NAMALWA (cell line): ENCODE data around the gene UTP14A.
"Not testable (repeated sequence)": the region's sequence is repeated elsewhere in the genome, so short reads cannot be mapped to it uniquely, and the experiment has no call there.

Experiments
- DNase-seq: peaks from one replicate; pipeline ENCODE4 v3.0.0-alpha.2; 2015; ENCODE audit warnings: low spot score

Gene UTP14A

DNA sequence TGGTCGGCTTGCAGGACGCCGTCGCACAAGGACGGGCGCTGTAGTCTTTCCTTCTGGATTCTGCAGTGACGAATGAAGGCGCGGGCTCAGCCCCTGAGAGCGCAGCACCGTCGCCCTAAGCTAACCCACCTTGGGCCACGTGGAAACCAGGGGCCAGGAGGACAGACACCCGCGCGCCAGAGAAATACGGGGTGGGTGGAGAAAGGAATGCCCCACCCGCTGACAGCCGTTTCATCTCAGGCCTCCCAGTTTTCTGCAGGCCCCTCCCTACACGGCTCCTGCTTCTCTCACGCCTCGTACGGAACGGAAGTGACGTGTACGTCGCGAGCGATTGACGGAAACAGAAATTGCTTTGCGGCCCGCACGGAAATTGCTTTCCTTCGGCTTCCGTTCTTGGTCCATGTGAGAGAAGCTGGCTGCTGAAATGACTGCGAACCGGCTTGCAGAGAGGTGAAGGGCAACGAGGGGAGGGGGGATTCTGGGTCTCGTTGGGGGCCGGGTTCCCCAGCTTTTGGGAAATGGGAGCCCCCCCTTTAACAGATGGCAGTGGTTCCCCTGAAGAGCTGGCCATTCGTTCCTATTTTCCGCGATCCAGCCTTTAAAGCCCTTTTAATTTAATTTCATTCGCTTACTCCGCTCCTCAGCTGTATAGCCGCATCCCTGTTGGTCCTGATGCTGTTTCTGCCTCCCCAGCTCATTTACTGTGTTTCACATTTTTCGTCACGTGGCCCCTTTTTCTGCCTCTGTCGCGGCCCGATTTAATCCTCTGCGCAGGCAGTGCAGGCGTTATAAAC is at the start of gene UTP14A:
TSS of gene UTP14A (plus strand) at position 378 of the 794 bp plus-strand sequence. CDS start at position 425, 47 bp downstream.
- DNase-seq = peak; percentile 95

- DNase-seq = not testable (repeated sequence)
These were observed 46.8 kb upstream of the UTP14A start for GRCh38 chrX:129859134-129859533.

- DNase-seq = not testable (repeated sequence)
These were observed 39.6 kb upstream of the UTP14A start for GRCh38 chrX:129866321-129866720.

DNA sequence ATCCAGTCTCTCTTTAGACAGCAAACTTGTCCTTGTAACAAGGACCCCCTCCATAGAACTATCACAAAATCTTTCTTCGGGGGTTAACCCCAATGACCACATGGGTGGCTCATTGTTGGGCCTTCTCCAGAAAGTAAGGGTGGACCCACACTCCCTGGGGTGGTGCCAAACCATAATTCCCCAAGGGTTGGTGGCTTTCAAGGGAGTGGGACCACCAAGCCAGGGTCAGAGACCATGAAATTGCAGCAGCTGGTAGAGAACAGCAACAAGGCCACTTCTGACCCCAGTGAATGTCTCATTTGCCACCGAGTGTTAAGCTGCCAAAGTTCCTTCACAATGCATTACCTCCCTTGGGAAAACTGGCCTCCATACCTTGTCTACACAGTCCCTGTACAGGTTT is 33.4 kb upstream of the UTP14A start:
- no peak for DNase-seq

- DNase-seq = no peak
These were observed 30.3 kb upstream of the UTP14A start for GRCh38 chrX:129875669-129876068.

- DNase-seq = peak; percentile 4
These were observed 29.1 kb upstream of the UTP14A start for GRCh38 chrX:129876771-129877305.

DNA sequence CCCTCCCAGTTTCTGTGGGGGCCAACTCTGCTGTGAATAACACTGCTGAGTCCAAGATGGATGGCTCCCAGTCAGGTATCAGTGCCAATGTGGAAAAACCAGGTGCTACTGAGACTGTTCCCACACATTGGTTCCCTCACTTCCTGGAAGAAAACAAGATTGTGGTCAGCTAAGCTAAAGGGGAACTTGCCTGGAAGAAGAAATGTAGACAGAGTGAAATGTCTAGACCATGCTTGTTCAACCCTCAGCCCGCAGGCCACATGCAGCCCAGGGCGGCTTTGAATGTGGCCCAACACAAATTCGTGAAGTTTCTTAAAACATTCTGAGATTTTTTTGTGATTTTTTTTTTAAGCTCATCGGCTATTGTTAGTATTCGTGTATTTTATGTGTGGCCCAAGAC is 28.6 kb upstream of the UTP14A start:
- no peak for DNase-seq

DNA sequence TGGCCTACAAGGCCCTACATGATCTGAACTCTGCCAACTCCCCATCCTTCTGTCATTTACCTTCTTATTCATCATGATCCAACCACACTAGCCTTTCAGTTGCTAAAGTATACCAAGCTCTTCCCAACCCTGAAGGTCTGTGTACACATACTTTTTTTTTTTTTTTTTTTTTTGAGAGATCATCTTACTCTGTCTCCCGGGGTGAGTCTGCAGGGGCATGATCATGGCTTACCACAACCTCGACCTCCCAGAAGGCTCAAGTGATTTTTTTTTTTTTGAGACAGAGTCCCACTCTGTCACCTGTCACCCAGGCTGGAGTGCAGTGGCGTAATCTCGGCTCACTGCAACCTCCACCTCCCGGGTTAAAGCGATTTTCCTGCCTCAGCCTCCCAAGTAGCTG is 5.9 kb upstream of the UTP14A start:
- no peak for DNase-seq

- DNase-seq = no peak
These were observed 2.7 kb downstream of the UTP14A start for GRCh38 chrX:129908636-129909035.

DNA sequence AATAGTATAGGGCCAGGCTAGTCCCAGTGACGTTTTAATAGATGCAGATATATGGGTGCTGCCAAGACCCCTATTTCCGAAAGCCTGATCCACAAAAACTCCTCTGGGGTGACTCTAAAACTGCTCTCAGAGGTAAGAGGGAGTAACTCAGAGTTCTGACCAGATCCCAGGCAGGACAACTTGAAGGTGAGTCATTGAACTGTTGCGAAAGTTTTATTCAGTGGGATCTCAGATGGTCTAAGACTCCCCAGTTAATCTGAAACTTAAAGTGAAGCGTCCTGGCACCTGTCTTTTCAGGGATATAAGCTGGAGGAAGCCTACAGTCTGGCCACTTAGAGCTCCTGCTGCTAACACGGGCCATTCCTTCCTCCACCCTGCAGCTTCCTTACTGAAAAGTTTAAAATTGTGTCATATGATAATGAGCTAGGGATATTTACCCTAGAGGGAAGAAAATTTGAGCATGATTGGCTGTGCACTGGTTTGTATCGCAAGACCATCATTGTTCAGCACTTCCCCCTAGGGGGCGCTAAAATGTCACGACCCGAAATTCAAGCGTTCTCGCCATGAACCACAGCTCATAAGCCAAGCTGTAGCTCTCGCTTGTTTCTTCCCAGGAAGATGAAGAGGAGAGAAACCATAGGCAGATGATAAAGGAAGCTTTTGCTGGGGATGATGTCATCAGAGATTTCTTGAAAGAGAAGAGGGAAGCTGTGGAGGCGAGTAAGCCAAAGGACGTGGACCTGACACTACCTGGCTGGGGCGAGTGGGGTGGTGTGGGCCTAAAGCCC is 19.5 kb downstream of the UTP14A start:
- peak; percentile 73 for DNase-seq

GRCh38 chrX:129930941-129931410 is 25.0 kb downstream of the UTP14A start:
- no peak for DNase-seq

DNA sequence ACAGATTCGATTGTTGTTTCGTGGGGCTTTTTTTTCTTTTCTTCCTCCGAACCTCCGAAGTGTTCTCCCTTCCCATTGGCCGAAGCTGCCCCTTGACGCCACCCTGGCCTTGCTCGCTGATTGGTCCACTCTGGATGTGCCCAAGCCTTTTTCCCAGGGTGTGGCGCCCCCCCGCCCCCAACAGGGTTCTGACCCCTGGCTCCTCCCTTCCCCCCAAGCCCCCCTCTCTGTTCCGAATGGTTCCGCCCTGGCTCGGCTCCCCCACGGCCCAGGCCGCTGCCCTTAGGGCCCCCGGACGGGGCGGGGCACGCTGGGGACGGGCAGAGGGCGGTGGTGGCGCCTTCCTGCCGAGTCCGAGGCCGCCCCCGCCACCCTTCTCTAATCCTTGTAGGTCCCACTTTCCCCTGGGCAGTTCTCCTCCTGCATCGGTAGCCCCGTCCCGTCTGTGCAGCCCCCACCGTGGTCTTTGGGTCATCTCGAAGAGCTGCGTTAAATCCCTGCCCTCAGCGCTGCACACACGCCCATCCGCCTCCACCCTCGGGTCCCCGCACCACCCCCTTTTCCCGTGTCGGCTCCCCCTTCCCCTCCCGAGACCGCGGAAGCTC is 25.5 kb downstream of the UTP14A start:
- DNase-seq = peak; percentile 91

DNA sequence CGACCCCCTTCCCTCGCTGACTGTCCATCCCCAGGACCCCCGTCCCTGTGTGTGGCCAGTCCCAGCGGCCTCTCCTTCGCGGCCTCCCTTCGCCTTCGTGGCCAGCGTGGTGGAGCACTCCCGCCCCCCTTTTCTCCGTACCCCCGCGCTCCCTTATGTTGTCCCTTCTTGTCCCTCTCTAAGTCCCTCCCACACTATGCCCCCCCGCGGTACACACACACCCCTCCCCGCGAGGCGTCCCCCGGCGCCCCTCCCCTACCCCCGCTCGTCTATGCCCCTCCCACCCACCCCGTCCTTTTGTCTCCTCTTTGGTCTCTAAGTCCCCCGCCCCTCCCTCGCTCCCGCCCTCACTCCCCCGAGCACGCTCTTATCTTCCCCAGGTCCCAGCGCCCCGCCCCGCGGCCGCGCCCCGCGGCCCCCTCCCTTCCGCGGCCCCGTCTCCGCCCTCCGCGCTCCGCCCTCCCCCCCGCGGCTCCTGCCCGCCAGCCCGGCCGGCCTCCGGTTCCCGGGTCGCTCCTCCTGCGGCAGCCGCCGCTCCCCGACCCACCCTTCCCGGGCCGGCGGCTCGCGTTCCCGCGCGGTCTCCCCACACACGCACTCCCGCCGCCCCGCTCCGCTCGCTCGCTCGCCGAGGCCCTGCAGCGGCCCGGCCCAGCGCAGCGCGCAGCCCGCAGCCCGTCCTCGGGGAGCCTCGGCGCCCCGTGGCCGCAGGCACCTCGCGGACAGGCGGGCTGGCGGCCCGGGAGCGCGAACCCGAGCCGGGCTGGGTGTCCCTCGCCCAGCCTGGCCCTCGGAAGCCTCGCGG is 26.3 kb downstream of the UTP14A start:
- DNase-seq = peak; percentile 80

DNA sequence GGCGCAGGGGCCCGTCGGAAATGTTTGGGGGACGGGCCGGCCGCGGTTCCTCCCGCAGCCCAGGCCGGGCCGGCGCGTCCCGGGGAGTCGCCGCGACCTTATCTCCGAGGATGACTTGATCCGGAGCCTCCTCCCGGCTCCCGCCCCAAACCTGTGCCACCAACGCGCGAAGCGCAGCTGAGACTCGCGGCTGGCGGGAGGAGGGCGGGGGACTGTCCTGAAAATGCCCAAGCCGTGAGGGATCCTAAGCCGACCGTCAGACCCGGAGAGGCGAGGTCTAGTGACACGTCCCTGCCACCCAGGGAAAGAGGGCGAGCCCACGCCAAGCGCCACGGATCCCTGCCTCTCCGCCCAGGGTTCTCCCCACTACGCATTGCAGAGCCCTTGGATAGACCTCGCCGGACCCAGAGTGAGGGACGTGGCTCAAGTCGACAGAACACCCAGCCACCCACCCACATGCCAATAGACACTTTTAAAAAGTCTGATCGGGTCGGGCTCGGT is 26.9 kb downstream of the UTP14A start:
- DNase-seq = no peak

DNA sequence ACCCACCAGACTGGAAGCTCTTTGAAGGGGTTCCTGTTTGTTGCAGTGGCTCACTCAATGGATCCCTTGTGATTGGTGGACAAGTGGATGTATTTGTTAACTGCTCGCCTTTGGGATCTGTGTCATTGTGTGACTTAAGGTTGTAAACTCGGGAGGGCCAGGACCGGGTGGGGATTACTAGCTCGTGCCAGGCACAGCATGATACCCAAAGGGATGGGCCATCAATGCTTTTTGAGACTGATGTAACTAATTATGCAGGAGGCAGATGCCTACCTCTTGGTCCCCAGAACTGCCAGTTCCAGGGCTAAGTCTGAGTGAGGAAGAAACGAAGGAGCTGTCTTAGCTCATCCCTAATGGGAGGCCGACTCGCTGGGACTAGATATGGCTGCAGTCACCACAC is 27.7 kb downstream of the UTP14A start:
- no peak for DNase-seq

GRCh38 chrX:129934461-129934860 is 28.5 kb downstream of the UTP14A start:
- DNase-seq = no peak

GRCh38 chrX:129934952-129935351 is 29.0 kb downstream of the UTP14A start:
- DNase-seq = no peak

DNA sequence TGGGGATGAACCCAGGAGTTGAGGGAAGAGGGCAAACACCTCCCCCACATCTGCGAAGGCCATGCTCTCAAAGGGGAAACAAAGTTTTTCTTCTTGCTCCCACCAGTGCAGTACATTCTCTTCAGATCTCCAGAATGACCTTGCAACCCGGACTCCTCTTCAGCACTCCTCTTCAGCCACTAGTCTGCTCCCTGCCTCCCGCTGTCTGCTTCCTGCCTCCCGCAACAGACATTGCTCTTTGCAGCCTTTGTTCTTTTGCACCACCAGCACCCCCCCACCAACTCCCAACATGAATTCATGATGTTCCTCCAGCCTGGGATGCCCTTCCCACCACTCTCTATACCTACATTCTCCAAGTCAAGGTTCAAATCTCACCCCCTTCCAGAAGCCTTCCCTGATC is 32.1 kb downstream of the UTP14A start:
- DNase-seq = no peak

DNA sequence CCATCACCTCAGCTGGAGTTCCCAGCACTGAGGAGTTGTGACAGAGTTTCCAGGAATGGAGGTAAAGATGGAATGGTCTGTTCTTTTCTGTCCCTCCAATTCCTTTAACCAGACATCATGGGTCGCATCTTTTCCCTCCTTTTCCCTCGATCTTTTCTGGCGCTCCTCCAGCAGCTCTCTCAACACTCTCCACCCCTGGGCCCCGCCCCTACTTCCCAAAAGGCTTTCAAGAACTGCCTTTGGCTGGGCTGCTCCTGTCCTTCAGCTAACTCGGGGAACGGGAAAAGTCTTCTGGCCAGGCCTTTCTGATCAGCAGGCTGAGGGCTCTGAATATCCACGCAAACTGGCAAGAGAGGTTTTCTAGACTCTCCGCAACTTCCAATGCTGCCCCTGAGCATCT is 34.0 kb downstream of the UTP14A start:
- DNase-seq = no peak

DNA sequence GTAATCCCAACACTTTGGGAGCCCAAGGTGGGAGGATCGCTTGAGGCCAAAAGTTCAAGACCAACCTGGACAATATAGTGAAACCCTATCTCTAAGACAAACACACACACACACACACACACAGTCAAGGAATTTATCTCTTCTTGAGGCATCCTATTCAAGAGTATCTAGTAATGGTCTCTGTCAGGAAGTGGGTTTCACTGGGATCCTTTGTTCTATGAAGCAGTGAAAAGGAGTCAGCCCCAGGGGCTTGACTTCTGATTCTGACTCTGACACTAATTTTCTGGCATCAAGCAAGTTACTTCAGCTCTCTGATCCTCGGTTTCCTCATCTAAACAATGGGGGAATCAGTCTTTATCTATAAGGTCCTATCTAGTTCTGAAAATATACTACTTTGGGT is 34.8 kb downstream of the UTP14A start:
- no peak for DNase-seq

- no peak for DNase-seq
These were observed 39.2 kb downstream of the UTP14A start for GRCh38 chrX:129945131-129945530.

GRCh38 chrX:129953334-129953648 is 47.3 kb downstream of the UTP14A start:
- DNase-seq = no peak
